ENCODE measurements around the gene CLK2. TPM values are rescaled to one million over a fixed set of nuclear protein-coding genes. Genes with fewer than 3 reads are reported as not detected.
A peak's percentile ranks its signal among the peaks of the same experiment; 100 is the strongest.

CLK2 gene
- total RNA-seq, 4 donors from 2014 or later = 31.9 to 92.9 (median 51.5) TPM

GRCh38 chr1:155245163-155245524 lies 28.2 kb downstream of the CLK2 start:
- 65 to 74% methylated on average over 8 of the region's 8 CpGs for WGBS, 2 donors (ENCODE audit: low coverage in 1 of 2)
- in situ Hi-C loops (cut with MboI; ENCODE audit: low pct_ligation_motif_present in 1 of 4, low pct_unique_long_range_greater_than_20kb in 1 of 4, low sequenced_read_pairs in 3 of 4) = no loop called here

GRCh38 chr1:155244368-155245162 lies 28.7 kb downstream of the CLK2 start:
- Histone ChIP-seq H3K4me3 (peak overlapping the region; percentile 12 to 80 (median 58)), H3K9me3 (no peaks in the 10 kb centered on the region), H3K36me3 (no peaks in the 10 kb centered on the region), H3K4me1 (peaks cover 20 to 46% (median 32%) of the 10 kb centered on the region in 4 donors), H3K27me3 (no peaks in the 10 kb centered on the region), H3K27ac (peak overlapping the region; percentile 90 to 97 (median 94))
- in situ Hi-C loops (cut with MboI; ENCODE audit: low pct_ligation_motif_present in 1 of 4, low pct_unique_long_range_greater_than_20kb in 1 of 4, low sequenced_read_pairs in 3 of 4) = no loop called here
- 0 to 1% methylated on average over 10 to 53 of the region's 53 CpGs for WGBS, 2 donors (ENCODE audit: low coverage in 1 of 2)
- intact Hi-C loops (cut with DNase I; ENCODE audit: low total_unique reads) = no loop called here
- TF ChIP-seq POLR2A (IDR thresholded peaks at IDR 0.05) (peak; percentile 87), EP300 (IDR thresholded peaks at IDR 0.05; ENCODE audit: low read depth) (no peak), POLR2AphosphoS5 (IDR thresholded peaks at IDR 0.05) (peak; percentile 88 to 91 (median 88)), CTCF (IDR thresholded peaks at IDR 0.05) (peak; percentile 27 to 99 (median 79))
- DNase-seq = peak; percentile 97

More at GRCh38 chr1:155245163-155245524, 28.2 kb downstream of the CLK2 start:
- Histone ChIP-seq H3K9me3 (no peaks in the 10 kb centered on the region), H3K4me1 (peaks cover 20 to 45% (median 31%) of the 10 kb centered on the region in 4 donors), H3K27me3 (no peaks in the 10 kb centered on the region), H3K4me3 (peak overlapping the region in 3 of 4 donors; percentile 46 to 80 (median 69)), H3K27ac (peak overlapping the region; percentile 90 to 97 (median 94)), H3K36me3 (no peaks in the 10 kb centered on the region)
- no peak for DNase-seq
- TF ChIP-seq POLR2AphosphoS5 (IDR thresholded peaks at IDR 0.05) = no peak
- TF ChIP-seq CTCF (IDR thresholded peaks at IDR 0.05) = no peak
- no peak for TF ChIP-seq EP300 (IDR thresholded peaks at IDR 0.05; ENCODE audit: low read depth)
- TF ChIP-seq POLR2A (IDR thresholded peaks at IDR 0.05) = no peak
- intact Hi-C loops (cut with DNase I; ENCODE audit: low total_unique reads) = no loop called here

- peak in 1 of 3 donors; percentile 36 for TF ChIP-seq POLR2AphosphoS5 (IDR thresholded peaks at IDR 0.05)
- no peak for TF ChIP-seq EP300 (IDR thresholded peaks at IDR 0.05; ENCODE audit: low read depth)
- TF ChIP-seq CTCF (IDR thresholded peaks at IDR 0.05) = no peak
- TF ChIP-seq POLR2A (IDR thresholded peaks at IDR 0.05) = no peak
- intact Hi-C loops (cut with DNase I; ENCODE audit: low total_unique reads) = no loop called here
- Histone ChIP-seq H3K27me3 (no peaks in the 10 kb centered on the region), H3K4me1 (peaks cover 20 to 46% (median 32%) of the 10 kb centered on the region in 4 donors), H3K9me3 (no peaks in the 10 kb centered on the region), H3K4me3 (no peak overlapping the region), H3K36me3 (no peaks in the 10 kb centered on the region), H3K27ac (peak overlapping the region; percentile 90 to 97 (median 94))
- in situ Hi-C loops (cut with MboI; ENCODE audit: low pct_ligation_motif_present in 1 of 4, low pct_unique_long_range_greater_than_20kb in 1 of 4, low sequenced_read_pairs in 3 of 4) = no loop called here
- 49 to 80% methylated on average over 1 to 3 of the region's 3 CpGs for WGBS, 2 donors (ENCODE audit: low coverage in 1 of 2)
- no peak for DNase-seq
Observed at GRCh38 chr1:155242805-155243358, 30.4 kb downstream of the CLK2 start.

GRCh38 chr1:155241841-155242264 lies 31.5 kb downstream of the CLK2 start:
- peaks cover 20 to 46% (median 32%) of the 10 kb centered on the region in 4 donors for H3K4me1 ChIP-seq
- intact Hi-C loops (cut with DNase I; ENCODE audit: low total_unique reads) = no loop called here
- in situ Hi-C loops (cut with MboI; ENCODE audit: low pct_ligation_motif_present in 1 of 4, low pct_unique_long_range_greater_than_20kb in 1 of 4, low sequenced_read_pairs in 3 of 4) = no loop called here
- peaks cover 0 to 4% (median 2%) of the 10 kb centered on the region in 4 donors for H3K36me3 ChIP-seq
- no peaks in the 10 kb centered on the region for H3K27me3 ChIP-seq
- DNase-seq = no peak
- TF ChIP-seq EP300 (IDR thresholded peaks at IDR 0.05; ENCODE audit: low read depth) (no peak), POLR2A (IDR thresholded peaks at IDR 0.05) (no peak)
- 65% methylated on average over 4 of the region's 4 CpGs; no CpG with 5 or more reads in 1 of the 2 donors for WGBS, 2 donors (ENCODE audit: low coverage in 1 of 2)
- H3K9me3 ChIP-seq = no peaks in the 10 kb centered on the region
- H3K4me3 ChIP-seq = no peak overlapping the region
- H3K27ac ChIP-seq = peak overlapping the region; percentile 90 to 97 (median 94)

Data from transverse colon (tissue), 4 donors.